Colonic mucosa (tissue), 4 donors: ENCODE results near the gene KHDC4. TPM values are rescaled to one million over a fixed set of nuclear protein-coding genes. Genes with fewer than 3 reads are reported as not detected.

ENCODE experiments used
- DNase-seq: peaks from one replicate; pipeline ENCODE4 v3.0.0-alpha.2; 2020
- H3K27ac ChIP-seq: fragments of 200-600 bp; one replicate; pipeline ENCODE4 v1.8.0; 2021
- H3K27me3 ChIP-seq: fragments of 200-600 bp; one replicate; pipeline ENCODE4 v1.8.0; 2021
- H3K36me3 ChIP-seq: fragments of 200-600 bp; one replicate; pipeline ENCODE4 v1.8.0; 2021
- H3K4me1 ChIP-seq: fragments of 200-600 bp; one replicate; pipeline ENCODE4 v1.8.0; 2021; ENCODE audit warnings: mild to moderate bottlenecking
- H3K4me3 ChIP-seq: fragments of 200-600 bp; one replicate; pipeline ENCODE4 v1.8.0; 2021
- H3K9ac ChIP-seq, 2 donors: one replicate each; pipeline ENCODE4 v1.7.0; 2013; ENCODE audit warnings: control low read depth in 2 of 2, low read depth in 2 of 2, low read length in 2 of 2
- H3K9me3 ChIP-seq: fragments of 200-600 bp; one replicate; pipeline ENCODE4 v1.8.0; 2021
- CTCF ChIP-seq: fragments of 200-600 bp; IDR thresholded peaks from one replicate; pipeline ENCODE4 v1.8.0; 2022; ENCODE audit warnings: antibody characterized with exemption, mild to moderate bottlenecking
- intact Hi-C: fragments of 100-400 bp; cut with DNase I; formaldehyde crosslinking; loops from one replicate; pipeline ENCODE4 v1.14.1; 2022
- total RNA-seq, 2 donors: library from RNA; stranded (reverse); fragmentation: NEBNext Ultra II Directional in 1 of 2; extraction: Animal tissue kit (Norgen Biotek cat#: 25700) in 1 of 2; gene quantifications; one replicate each; pipeline ENCODE4 v1.2.1, GENCODE V29; 2021
- donor health status: healthy.
- donor health status: DM: no; HTN: no; CAD: no.
- donor health status: DM: no; HTN: no; CAD: no.

Gene KHDC4
- total RNA-seq, 2 donors from 2014 or later, result 42.5 to 56.0 TPM

- H3K27me3 ChIP-seq, result no peaks in the 10 kb centered on the region
- no peaks in the 10 kb centered on the region for H3K9me3 ChIP-seq
- H3K4me3 ChIP-seq, result no peak overlapping the region
- intact Hi-C loops, result no loop called here
- no peaks in the 10 kb centered on the region for H3K36me3 ChIP-seq
- no peak for DNase-seq
- no peak for TF ChIP-seq CTCF
- H3K9ac ChIP-seq, result no peak overlapping the region
- H3K4me1 ChIP-seq, result no peaks in the 10 kb centered on the region
- H3K27ac ChIP-seq, result no peak overlapping the region
Observed at GRCh38 chr1:155884982-155885381, 49.2 kb downstream of the KHDC4 start.

- Histone ChIP-seq H3K4me1 (no peaks in the 10 kb centered on the region), H3K4me3 (no peak overlapping the region), H3K27me3 (no peaks in the 10 kb centered on the region), H3K9ac (no peak overlapping the region), H3K27ac (peak overlapping the region; percentile 1), H3K36me3 (no peaks in the 10 kb centered on the region), H3K9me3 (no peaks in the 10 kb centered on the region)
- intact Hi-C loops, result no loop called here
- TF ChIP-seq CTCF, result no peak
- peak; percentile 20 for DNase-seq
Observed at GRCh38 chr1:155884031-155884960, 49.9 kb downstream of the KHDC4 start.

- TF ChIP-seq CTCF, result no peak
- H3K4me3 ChIP-seq, result no peak overlapping the region
- intact Hi-C loops, result no loop called here
- H3K9ac ChIP-seq, result no peak overlapping the region
- H3K27me3 ChIP-seq, result no peaks in the 10 kb centered on the region
- no peak overlapping the region for H3K27ac ChIP-seq
- H3K4me1 ChIP-seq, result no peaks in the 10 kb centered on the region
- no peaks in the 10 kb centered on the region for H3K9me3 ChIP-seq
- DNase-seq, result no peak
- no peaks in the 10 kb centered on the region for H3K36me3 ChIP-seq
Observed at GRCh38 chr1:155882766-155883165, 51.4 kb downstream of the KHDC4 start.

GRCh38 chr1:155882235-155882634 is 52.0 kb downstream of the KHDC4 start:
- DNase-seq, result no peak
- Histone ChIP-seq H3K27me3 (no peaks in the 10 kb centered on the region), H3K36me3 (no peaks in the 10 kb centered on the region), H3K4me3 (no peak overlapping the region), H3K9me3 (no peaks in the 10 kb centered on the region), H3K9ac (no peak overlapping the region), H3K4me1 (no peaks in the 10 kb centered on the region), H3K27ac (no peak overlapping the region)
- intact Hi-C loops, result no loop called here
- TF ChIP-seq CTCF, result no peak

- intact Hi-C loops, result no loop called here
- Histone ChIP-seq H3K9ac (no peak overlapping the region), H3K9me3 (no peaks in the 10 kb centered on the region), H3K36me3 (no peaks in the 10 kb centered on the region), H3K4me1 (no peaks in the 10 kb centered on the region), H3K4me3 (no peak overlapping the region), H3K27me3 (no peaks in the 10 kb centered on the region), H3K27ac (no peak overlapping the region)
- TF ChIP-seq CTCF, result no peak
- DNase-seq, result no peak
Observed at GRCh38 chr1:155880950-155881349, 53.3 kb downstream of the KHDC4 start.
